ENCODE data around the gene HCRTR1.
A peak's percentile ranks its signal among the peaks of the same experiment; 100 is the strongest.

The HCRTR1 gene

GRCh38 chr1:31627301-31627929, 9.9 kb downstream of the HCRTR1 start:
- DNase-seq, result peak; percentile 84

GRCh38 chr1:31627930-31628559, 10.6 kb downstream of the HCRTR1 start:
- DNase-seq, result peak; percentile 84

- DNase-seq, result no peak
Measured at GRCh38 chr1:31628931-31629556, 11.6 kb downstream of the HCRTR1 start.

GRCh38 chr1:31632649-31633048, 15.2 kb downstream of the HCRTR1 start:
- no peak for DNase-seq

- no peak for DNase-seq
Measured at GRCh38 chr1:31633117-31633516, 15.6 kb downstream of the HCRTR1 start.

GRCh38 chr1:31637915-31638673, 20.6 kb downstream of the HCRTR1 start:
- no peak for DNase-seq

- DNase-seq, result no peak
Measured at GRCh38 chr1:31639543-31639942, 22.1 kb downstream of the HCRTR1 start.

DNA sequence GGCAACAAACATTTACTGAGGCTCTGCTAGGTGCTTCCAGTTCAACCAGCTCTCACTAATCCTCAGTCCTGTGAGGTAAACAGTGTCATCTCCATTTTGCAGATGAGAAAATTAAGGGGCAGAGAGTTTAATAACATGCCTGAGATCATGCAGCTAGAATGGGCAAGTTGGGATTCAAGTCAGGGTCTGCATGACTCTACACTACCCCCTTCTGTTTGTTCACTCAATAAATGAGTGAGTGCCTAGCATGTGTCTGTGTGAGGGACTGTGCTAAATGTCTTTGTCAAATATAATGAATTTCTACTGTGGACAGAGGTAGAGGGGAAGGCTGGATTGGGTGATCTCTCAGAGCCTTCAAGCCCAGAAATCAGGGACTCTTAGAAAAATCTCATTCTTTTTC, 22.7 kb downstream of the HCRTR1 start:
- no peak for DNase-seq

GRCh38 chr1:31640964-31641363, 23.5 kb downstream of the HCRTR1 start:
- no peak for DNase-seq

DNA sequence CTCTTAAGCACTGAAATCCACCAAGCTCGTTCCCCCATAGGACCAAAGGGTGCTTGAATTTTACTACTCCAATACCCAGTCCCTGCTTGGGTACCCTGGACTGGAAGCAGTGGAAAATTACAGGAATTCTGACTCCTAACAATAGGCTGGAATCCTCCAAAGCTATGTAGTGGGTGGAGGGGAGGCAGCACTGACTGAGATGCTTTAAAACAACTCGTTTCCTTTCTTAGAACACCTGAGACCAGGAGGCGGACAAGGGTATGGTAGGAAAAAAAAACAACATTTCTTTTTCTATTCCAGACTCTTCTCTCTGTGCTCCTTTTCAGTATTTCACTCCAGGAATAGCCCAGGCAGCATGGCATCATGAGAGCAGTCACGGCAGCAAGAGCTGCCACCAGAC, 24.9 kb downstream of the HCRTR1 start:
- no peak for DNase-seq

- DNase-seq, result no peak
Measured at GRCh38 chr1:31642897-31643296, 25.4 kb downstream of the HCRTR1 start.

DNA sequence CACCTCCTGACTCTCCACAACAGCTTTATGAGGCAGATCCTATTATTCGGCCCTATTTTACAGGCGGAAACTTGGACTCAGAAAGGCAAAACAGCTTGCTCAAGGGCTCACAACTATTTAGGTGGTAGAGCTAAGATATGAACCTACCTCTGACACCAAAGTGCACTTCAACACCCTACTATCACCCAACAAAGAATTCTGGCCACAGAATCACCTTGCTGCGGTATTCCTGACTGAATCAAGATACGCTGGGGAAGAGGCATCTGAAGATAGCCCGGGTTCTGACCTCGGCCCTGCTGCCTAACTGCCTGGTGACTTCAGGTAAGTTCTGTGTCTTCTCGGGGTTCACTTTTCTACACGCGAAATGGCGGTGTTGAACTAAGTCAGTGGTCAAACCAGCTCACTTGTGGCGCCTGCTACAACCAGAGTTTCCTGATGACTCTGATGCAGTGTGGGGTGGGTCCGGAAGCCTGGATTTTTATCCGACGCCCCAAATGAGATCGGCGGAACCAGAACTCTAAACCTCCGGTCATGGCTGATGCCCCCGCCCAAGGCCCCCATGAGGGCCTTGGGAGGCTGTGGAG, 26.6 kb downstream of the HCRTR1 start:
- DNase-seq, result no peak

GRCh38 chr1:31644560-31645273, 27.2 kb downstream of the HCRTR1 start, which contains the start of gene PEF1:
PEF1 (minus strand) TSS chr1:31644876; CDS start chr1:31644864, 12 bp downstream.
- peak; percentile 95 for DNase-seq

DNA sequence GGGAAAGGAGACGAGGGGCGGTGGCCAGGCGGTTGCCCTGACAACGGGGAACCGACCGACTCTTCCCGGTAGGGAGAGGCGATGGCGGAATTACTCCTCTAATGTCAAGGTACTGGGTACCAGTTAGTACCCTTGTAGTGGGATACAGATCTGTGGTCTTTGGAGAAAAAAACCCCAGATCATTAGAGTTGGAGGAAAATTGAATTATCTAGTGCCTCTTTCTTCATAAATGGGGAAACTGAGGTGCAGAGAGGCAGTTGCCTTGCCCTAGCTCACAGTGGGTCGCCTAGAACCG, 27.7 kb downstream of the HCRTR1 start:
- no peak for DNase-seq

DNA sequence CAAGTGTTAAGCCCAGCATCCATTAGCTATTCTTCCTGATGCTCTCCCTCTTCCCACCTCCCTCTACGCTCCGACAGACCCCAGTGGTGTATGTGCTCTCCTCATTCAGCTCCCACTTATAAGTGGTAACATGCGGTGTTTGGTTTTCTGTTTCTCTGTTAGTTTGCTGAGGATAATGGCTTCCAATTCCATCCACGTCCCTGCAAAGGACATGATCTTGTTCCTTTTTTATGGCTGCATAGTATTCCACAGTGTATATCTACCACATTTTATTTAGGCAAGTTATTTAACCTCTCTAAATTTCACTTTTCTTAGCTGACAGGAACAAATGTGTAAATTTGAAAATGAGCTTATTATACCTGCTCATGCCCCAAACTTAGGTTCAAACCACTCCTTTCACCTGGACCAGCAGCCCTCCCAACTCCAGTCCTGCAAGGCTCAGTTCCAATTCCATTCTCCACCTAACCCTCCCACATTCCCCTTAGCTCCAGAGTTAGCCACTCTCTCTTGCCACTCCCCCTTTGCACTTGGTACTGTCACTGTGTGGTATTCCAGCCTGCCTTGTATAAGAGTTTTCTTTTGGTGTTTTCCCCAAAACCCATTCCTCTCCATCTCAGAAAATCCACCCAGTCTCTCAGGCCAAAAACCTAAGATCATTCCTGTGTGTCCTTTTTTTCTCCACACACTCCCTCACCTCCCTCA, 28.9 kb downstream of the HCRTR1 start:
- no peak for DNase-seq

- DNase-seq, result no peak
Measured at GRCh38 chr1:31647106-31647505, 29.6 kb downstream of the HCRTR1 start.

DNA sequence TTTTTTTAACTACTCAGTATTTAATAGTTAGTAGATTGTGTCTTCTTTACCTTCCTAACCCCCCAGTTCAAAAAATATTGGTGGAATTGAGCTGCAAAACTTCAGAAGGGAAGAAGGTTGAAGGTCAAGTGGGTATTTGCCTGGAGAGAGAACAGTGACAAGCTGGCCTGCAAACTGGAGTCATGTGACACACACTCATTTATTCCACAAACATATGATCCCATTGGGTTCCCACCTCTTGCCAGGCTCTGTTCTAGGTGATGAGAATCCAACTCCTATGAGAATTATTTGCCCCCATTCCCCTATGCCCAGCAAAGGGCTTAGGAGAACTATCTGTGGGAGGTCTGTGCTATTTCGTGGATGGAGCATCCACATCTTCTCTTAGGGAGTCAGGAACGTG, 30.7 kb downstream of the HCRTR1 start:
- no peak for DNase-seq

DNA sequence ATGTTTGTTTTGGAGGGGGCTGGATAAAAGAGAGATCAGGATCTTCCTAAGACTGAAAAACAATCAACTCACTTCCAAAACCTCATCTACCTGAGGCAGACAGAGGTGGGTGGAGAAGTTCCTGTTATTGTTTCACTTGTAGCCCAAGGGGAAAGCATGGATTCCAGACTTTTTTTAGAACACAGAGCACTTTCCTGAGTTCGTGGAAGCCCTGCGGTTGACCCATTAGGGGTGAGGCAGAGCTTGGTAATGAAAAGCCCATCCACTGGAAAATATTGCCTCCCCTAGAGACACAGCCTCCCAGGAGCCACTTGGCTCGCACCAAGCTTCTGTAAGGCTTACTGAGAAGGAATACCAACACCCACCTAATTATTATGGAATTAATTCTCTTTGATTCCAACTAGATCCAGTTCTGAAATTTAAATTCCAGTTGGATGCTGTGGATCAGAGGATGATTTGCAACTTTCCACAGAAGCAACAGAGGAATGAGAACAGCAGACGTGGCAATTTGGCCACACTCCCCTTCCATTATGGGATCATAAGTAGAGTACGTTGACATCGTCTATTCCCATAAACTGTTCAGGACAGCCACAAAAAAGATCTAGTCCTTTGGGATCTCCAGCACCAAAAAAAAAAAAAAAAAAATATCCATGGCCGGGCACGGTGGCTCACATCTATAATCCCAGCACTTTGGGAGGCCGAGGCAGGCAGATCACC, 31.3 kb downstream of the HCRTR1 start:
- DNase-seq, result no peak

- DNase-seq, result no peak
Measured at GRCh38 chr1:31650161-31651088, 32.9 kb downstream of the HCRTR1 start.

DNA sequence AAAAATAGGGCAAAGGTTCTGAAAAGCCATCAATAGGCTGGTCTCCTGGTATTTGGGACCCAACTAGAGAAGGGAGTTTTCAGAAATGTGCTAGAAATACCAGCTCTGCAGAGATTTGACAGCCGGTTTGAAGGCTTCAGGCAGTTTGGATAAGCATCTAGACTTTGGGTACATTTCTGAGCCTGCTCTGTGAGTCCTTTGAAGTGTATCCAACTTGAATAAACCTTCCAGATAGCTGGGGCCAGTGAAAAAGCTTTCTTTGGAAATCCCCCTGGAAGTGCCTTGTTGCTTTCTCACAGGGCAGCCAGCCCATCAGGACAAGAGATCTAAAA, 33.6 kb downstream of the HCRTR1 start:
- DNase-seq, result no peak

All from NCI-H524 treated with DMSO at 0.1 percent for 48 hours (cell line).